GM12873 (cell line): ENCODE results near the gene SELENOS.

Experiments used
- TF ChIP-seq, protein P1 (sequence below): IDR thresholded peaks from 2 replicates; pipeline ENCODE4 v1.5.1; 2012; ENCODE audit warnings: low read depth, mild to moderate bottlenecking, moderate library complexity, low read length, control low read depth; ENCODE audit not compliant: insufficient read depth; ENCODE audit errors: missing control alignments

The SELENOS gene

DNA sequence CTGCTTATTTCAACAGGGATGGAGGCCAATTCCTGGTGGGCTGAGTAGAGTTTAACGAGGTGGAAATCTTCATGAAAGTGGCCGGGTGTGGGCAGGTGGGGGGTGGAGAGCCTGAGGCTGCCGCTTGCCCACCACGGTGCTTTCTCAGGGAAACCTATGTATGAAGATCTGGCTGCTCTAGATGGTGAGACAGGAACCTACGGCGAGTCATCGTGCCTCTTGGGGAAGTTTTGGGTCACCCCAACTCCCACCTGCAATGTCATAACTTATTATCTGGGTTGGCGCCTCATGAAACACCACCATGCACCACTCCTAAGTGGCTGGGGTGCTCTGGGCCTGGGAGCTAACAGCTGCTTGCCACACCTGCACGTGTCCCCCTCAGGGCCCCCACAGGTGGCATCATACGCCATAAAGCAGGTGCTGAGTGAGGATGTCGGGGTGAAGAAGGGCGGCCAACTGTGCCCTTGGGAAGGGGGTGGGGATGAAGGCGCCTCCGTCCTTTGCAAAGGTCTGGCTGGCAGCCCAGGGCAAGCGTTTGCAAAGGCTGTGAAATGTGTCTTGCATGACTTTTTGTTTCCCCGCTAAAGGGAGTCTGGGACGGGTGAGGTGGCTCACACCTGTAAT, 45.7 kb upstream of the SELENOS start:
- TF ChIP-seq, protein P1, sequence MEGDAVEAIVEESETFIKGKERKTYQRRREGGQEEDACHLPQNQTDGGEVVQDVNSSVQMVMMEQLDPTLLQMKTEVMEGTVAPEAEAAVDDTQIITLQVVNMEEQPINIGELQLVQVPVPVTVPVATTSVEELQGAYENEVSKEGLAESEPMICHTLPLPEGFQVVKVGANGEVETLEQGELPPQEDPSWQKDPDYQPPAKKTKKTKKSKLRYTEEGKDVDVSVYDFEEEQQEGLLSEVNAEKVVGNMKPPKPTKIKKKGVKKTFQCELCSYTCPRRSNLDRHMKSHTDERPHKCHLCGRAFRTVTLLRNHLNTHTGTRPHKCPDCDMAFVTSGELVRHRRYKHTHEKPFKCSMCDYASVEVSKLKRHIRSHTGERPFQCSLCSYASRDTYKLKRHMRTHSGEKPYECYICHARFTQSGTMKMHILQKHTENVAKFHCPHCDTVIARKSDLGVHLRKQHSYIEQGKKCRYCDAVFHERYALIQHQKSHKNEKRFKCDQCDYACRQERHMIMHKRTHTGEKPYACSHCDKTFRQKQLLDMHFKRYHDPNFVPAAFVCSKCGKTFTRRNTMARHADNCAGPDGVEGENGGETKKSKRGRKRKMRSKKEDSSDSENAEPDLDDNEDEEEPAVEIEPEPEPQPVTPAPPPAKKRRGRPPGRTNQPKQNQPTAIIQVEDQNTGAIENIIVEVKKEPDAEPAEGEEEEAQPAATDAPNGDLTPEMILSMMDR = no peak

GRCh38 chr15:101322016-101322695, 44.9 kb upstream of the SELENOS start:
- TF ChIP-seq, protein P1 = no peak

DNA sequence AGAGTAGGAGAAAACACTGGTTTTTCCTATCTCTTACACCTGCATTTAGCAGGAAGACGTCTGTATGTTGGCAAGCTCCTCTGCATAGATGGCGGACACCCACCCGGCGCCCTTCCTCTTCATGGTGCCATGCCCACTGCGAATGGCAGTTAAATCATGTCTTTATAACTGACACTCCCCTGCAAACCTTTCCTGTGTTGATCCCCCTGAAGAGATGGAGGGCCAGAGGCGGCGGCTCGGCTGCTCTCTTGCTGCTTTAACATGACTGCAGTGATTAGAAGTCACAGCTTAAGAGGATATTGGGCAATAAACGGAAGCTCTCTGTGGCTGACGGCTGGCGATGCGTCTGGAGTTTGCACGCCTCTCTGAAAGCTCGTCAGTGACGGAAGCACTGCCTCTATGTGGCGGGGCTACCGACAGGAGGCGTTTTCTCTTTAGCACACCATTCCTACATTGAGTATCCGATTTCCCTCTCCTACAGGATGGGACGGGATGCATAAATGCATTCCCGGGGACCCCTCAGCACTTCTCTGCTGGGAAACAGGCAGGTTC, 43.3 kb upstream of the SELENOS start:
- TF ChIP-seq, protein P1 = peak; percentile 42

- TF ChIP-seq, protein P1 = no peak
Observed at GRCh38 chr15:101318839-101319238, 41.6 kb upstream of the SELENOS start.

DNA sequence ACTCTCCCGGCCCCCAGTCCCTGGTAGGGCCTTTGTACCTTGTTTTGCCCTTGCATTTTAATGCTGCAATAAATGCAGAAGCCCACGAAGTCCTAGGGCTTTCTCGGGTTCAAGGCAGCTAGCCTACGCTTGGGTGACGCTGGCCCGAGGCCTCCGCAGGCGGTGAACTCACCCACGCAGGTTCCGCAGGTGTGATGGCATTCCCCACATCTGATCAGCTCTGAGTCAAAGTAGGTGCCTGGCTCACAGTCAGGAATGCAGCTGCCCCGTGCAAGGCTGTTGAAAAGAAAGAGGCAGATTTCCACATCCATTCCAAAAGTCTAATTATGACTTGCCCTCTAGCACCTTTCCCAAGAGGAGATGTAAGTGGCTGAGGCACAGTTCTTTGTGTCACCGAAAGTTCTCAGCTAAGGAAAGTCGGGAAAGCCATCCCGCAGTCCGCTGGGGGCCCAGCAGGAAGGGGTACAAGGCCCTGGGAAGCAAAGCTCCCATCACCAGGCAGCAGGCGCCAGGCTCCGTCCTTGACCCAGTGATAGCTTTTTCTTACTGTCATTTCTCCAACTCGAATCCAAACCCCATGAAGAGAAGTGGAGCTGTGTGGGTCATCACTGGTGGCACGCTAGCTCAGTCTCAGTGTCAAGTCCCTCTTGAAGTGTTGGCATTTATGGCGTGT, 41.0 kb upstream of the SELENOS start:
- TF ChIP-seq, protein P1 = no peak

DNA sequence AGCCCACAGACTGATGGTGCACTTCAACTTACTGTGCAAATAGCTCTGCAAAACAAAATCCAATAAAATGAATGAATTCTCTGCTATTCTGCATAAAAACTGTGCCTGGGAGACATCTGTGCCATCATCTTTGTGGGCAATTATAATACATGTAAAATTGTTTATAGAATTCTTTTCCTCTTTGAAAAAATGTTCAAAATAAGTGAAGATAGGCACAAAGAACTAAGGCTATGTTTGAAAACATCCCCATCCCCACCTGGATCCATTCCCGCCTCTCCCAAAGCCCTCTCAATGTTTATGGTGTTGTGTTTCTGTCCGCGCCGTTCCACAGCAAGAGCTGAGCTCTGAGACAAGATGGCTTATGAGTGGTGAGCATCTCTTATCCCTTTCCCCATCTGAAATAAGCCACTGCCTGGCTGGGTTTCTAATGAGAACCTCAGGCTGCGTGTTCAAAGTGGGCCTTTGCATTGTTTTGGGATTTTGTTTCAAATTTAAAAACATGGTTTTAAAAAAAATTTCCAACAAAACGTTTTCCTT, 40.1 kb upstream of the SELENOS start:
- TF ChIP-seq, protein P1 = no peak

DNA sequence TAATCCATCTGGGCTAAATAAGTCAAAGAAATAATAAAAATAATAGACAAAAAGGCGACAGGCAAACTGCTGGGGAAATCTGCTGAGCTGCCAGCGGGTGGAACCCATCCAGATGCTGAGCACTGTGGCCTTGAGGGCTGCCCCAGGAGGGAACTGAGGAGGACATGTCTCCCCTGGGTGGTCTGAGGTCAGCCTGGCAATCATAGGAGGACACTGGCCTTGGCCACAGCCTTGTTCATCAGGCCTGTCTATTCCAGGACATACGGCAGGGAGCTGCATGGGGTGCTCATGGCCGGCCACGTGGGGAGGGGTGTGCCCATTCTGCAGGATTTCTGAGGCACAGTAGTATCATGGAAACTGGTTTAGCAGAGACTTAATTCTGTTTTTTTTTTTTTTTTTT, 39.2 kb upstream of the SELENOS start:
- TF ChIP-seq, protein P1 = no peak
